Ascending aorta (tissue), 2 donors: ENCODE measurements around the gene SIK3. TPM values are rescaled to one million over a fixed set of nuclear protein-coding genes. Genes with fewer than 3 reads are reported as not detected.

Source experiments
- DNase-seq, 2 donors: peaks; one replicate each; pipeline ENCODE4 v3.0.0-alpha.2; 2019; ENCODE audit warnings: low spot score in 2 of 2
- H3K27ac ChIP-seq, 2 donors: fragments of 200-600 bp; sonication (generic); one replicate each; pipeline ENCODE4 v1.5.1; 2016 to 2017; ENCODE audit warnings: mild to moderate bottlenecking in 1 of 2
- H3K27me3 ChIP-seq: fragments of 200-600 bp; sonication (generic); one replicate; pipeline ENCODE4 v1.5.1; 2017
- H3K36me3 ChIP-seq, 2 donors: fragments of 200-600 bp; sonication (generic); one replicate each; pipeline ENCODE4 v1.5.1; 2016
- H3K4me1 ChIP-seq, 2 donors: fragments of 200-600 bp; sonication (generic); one replicate each; pipeline ENCODE4 v1.5.1; 2016 to 2017; ENCODE audit warnings: mild to moderate bottlenecking in 1 of 2
- H3K4me3 ChIP-seq, 2 donors: fragments of 200-600 bp; sonication (generic); one replicate each; pipeline ENCODE4 v1.5.1; 2016 to 2017; ENCODE audit warnings: mild to moderate bottlenecking in 1 of 2
- H3K9me3 ChIP-seq, 2 donors: fragments of 200-600 bp; sonication (generic); one replicate each; pipeline ENCODE4 v1.5.1; 2016
- CTCF ChIP-seq, 3 experiments: fragments of 200-600 bp in 2 of 3; fragments of 450-650 bp in 1 of 3; sonication (generic) in 2 of 3; IDR thresholded peaks; one replicate each; pipeline ENCODE4 v1.5.1; 2016 to 2019; ENCODE audit warnings: antibody characterized with exemption in 3 of 3, mild to moderate bottlenecking in 1 of 3, moderate library complexity in 1 of 3
- intact Hi-C: fragments of 100-400 bp; cut with DNase I; formaldehyde crosslinking; loops from one replicate; pipeline ENCODE4 v1.15.1; 2023
- total RNA-seq: library from RNA; depleted of rRNA; stranded (reverse); fragments of >200 nt; gene quantifications from one replicate; pipeline ENCODE4 v1.1.0, GENCODE V29; 2016

Gene SIK3
- total RNA-seq, 1 donor from 2014 or later: 22.5 TPM

- DNase-seq: no peak
- H3K4me1 ChIP-seq: no peaks in the 10 kb centered on the region
- no peaks in the 10 kb centered on the region for H3K9me3 ChIP-seq
- H3K27ac ChIP-seq: no peak overlapping the region
- intact Hi-C loops: no loop called here
- no peak overlapping the region for H3K4me3 ChIP-seq
- no peaks in the 10 kb centered on the region for H3K36me3 ChIP-seq
- no peak for TF ChIP-seq CTCF (IDR thresholded peaks at IDR 0.05)
- H3K27me3 ChIP-seq: no peaks in the 10 kb centered on the region
These were observed 272.8 kb downstream of the SIK3 start for GRCh38 chr11:116825434-116825833.

DNA sequence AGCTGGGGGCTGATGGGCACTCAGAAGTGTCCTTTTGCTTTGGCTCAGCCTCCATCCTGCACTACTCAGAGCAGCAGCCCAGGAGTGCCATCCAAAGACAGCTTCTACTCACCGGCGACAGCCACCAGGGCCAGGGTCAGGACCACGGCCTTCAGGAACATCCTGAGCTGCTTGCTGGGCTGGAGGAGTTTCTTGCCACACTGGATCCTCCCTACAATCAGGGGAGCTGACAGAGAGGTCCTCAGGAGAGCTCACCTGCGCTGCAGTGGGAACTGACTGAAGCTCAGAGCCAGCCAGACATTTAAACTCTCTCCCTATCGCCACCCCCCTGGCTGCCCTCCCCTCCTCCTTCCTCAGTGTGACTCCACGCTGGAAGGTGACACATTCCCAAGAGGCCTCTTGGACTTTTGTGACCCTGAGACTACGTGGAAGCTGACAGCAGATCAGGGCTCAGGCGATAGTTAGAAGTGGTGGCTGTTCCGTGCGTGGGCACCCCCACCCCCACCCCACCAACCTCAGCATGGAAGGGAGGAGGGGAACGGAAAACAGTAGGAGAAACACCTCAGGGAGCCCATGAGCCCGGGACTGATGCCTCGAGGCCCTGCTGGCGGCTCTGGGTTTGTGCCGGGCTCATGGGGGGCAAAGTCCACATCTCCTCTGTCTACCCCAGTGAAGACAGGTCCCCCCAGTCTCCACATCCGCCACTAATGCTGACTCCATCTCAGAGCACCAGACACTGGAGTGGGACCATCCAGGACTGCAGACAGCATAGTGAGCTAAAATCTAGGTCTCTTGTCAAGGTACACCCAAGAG lies 275.0 kb downstream of the SIK3 start, which contains the start of gene APOA4:
TSS of gene APOA4 (minus strand) at position 274 of the 813 bp plus-strand sequence. CDS start at position 161, 113 bp downstream.
- Histone ChIP-seq H3K36me3 (no peaks in the 10 kb centered on the region), H3K27ac (no peak within 1 kb of the TSS), H3K9me3 (no peaks in the 10 kb centered on the region), H3K4me3 (no peak within 1 kb of the TSS), H3K4me1 (no peaks in the 10 kb centered on the region), H3K27me3 (no peaks in the 10 kb centered on the region)
- TF ChIP-seq CTCF (IDR thresholded peaks at IDR 0.05): no peak
- intact Hi-C loops: no loop called here
- no peak for DNase-seq

DNA sequence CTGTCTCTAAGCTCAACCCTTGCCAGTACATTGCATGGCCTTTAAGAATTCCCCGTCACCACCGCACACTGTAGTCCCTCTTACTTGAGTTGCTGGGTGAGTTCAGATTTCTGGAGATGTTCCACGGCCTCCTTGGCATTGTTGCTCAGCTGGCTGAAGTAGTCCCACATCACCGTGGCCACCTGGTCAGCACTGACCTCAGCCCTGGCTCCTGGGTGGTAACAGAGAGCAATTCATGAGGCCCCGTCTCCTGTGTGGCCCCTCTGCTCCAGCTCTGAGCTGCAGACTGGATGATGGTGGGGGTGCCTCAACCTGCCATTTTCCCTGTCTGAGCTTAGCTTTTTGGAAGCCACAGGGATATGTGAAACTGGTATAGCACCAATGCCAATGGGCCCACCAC lies 275.7 kb downstream of the SIK3 start:
- intact Hi-C loops: no loop called here
- no peak for TF ChIP-seq CTCF (IDR thresholded peaks at IDR 0.05)
- no peaks in the 10 kb centered on the region for H3K36me3 ChIP-seq
- H3K4me3 ChIP-seq: no peak overlapping the region
- H3K27me3 ChIP-seq: no peaks in the 10 kb centered on the region
- H3K27ac ChIP-seq: no peak overlapping the region
- H3K4me1 ChIP-seq: no peaks in the 10 kb centered on the region
- H3K9me3 ChIP-seq: no peaks in the 10 kb centered on the region
- no peak for DNase-seq

DNA sequence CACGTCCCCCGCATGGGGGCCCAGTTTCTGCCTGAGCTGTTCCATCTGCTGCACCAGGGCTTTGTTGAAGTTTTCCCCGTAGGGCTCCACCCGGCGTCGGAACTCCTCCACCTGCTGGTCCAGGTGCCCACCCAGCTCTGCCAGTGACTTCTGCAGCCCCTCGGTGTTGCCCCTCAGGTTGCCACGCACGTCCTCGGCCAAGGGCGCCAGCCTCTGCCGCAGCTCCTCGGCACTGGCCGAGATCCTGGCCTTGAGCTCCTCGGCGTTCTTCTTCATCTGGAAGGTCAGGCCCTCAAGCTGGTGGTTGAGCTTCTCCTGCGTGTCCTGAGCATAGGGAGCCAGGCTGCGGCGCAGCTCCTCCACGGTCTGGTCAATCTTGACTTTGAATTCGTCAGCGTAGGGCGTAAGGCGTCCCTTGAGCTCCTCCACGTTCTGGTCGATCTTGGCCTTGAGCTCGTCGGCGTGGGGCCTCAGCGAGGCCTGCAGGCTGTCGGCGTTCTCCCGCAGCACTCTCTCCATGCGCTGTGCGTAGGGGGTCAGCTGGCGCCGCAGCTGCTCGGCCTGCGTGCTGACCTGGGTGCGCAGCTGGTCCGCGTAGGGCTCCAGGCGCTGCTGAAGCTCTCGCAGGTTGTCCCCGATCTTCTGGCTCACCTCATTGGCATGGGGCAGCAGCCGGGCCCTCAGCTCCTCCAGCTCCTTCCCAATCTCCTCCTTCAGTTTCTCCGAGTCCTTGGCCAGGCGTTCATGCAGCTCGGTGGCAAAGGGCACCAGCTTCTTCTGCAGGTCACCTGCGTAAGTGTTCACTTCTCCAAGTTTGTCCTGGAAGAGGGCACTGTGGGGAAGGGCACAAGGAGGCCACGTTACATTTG lies 276.9 kb downstream of the SIK3 start:
- H3K36me3 ChIP-seq: no peaks in the 10 kb centered on the region
- H3K9me3 ChIP-seq: no peaks in the 10 kb centered on the region
- intact Hi-C loops: no loop called here
- H3K4me3 ChIP-seq: no peak overlapping the region
- H3K4me1 ChIP-seq: no peaks in the 10 kb centered on the region
- no peak overlapping the region for H3K27ac ChIP-seq
- no peak for TF ChIP-seq CTCF (IDR thresholded peaks at IDR 0.05)
- no peak for DNase-seq
- H3K27me3 ChIP-seq: no peaks in the 10 kb centered on the region

DNA sequence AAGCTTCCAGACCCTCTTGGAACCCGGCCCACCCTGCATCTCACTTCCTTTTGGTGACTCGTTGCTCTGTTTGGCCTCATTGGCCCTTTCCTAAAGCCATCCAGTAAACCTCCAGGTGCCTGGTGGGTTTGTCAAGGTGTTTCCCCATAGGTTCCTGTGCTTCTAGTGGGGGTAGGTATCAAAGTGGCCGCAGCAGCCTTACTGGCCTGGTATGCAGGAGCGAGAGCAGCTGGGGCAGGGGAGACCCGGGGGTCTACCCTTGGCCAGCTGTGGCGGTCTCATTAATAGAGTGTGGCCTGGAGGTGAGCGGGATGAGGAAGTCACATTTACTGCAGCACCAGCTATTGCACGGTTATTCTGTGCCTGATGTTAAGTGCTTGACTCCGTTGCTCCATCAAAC lies 279.2 kb downstream of the SIK3 start:
- Histone ChIP-seq H3K27me3 (no peaks in the 10 kb centered on the region), H3K4me1 (no peaks in the 10 kb centered on the region), H3K27ac (no peak overlapping the region), H3K9me3 (no peaks in the 10 kb centered on the region), H3K4me3 (no peak overlapping the region), H3K36me3 (no peaks in the 10 kb centered on the region)
- no peak for TF ChIP-seq CTCF (IDR thresholded peaks at IDR 0.05)
- no peak for DNase-seq
- intact Hi-C loops: no loop called here
